HEK293 (cell line): ENCODE results near the gene CYP2C8.
"Not testable (repeated sequence)": the region's sequence is repeated elsewhere in the genome, so short reads cannot be mapped to it uniquely, and the experiment has no call there.

Experiments used
- CTCF ChIA-PET: fragments of 350-600 bp; formaldehyde crosslinking; extraction: SDS; loops from one replicate; lab custom pipeline; 2021; ENCODE audit warnings: antibody characterized with exemption; lab: Yijun Ruan, JAX
- POLR2A ChIA-PET: fragments of 300-600 bp; formaldehyde crosslinking; extraction: SDS; loops from one replicate; lab custom pipeline; 2020; ENCODE audit warnings: antibody characterized with exemption, inconsistent platforms; lab: Yijun Ruan, JAX
- H3K27ac ChIP-seq: fragments of 200-500 bp; sonication (Bioruptor generic); 2 replicates; pipeline ENCODE4 v1.5.1; 2014; ENCODE audit warnings: low read depth, low read length, control low read depth, inconsistent platforms; ENCODE audit errors: extremely low read depth
- H3K36me3 ChIP-seq, 2 experiments: fragments of 200-500 bp in 1 of 2; sonication (Bioruptor generic) in 1 of 2; 1 replicate in 1 of 2; 2 replicates in 1 of 2; pipeline ENCODE4 v1.5.1; 2014 to 2017; ENCODE audit warnings: inconsistent platforms in 2 of 2, low read length in 2 of 2; ENCODE audit not compliant: control insufficient read depth in 2 of 2, insufficient read depth in 1 of 2
- H3K4me1 ChIP-seq: fragments of 200-500 bp; sonication (Bioruptor generic); 2 replicates; pipeline ENCODE4 v1.5.1; 2014; ENCODE audit warnings: mild to moderate bottlenecking, low read length, inconsistent platforms; ENCODE audit not compliant: control insufficient read depth, insufficient read depth
- H3K4me3 ChIP-seq: 2 replicates; pipeline ENCODE4 v1.5.1; 2011; ENCODE audit warnings: low read depth, mild to moderate bottlenecking, control low read depth, low read length, moderate library complexity
- H3K9me3 ChIP-seq: fragments of 200-500 bp; sonication (Bioruptor generic); 2 replicates; pipeline ENCODE4 v1.5.1; 2014; ENCODE audit warnings: low read depth, low read length, inconsistent platforms; ENCODE audit not compliant: control insufficient read depth, insufficient read depth
- BCL11B ChIP-seq: fragments of 450-650 bp; formaldehyde crosslinking; IDR thresholded peaks from 2 replicates; pipeline ENCODE4 v1.5.1; 2016; ENCODE audit warnings: low read depth, missing biosample characterization, missing genetic modification characterization
- KLF16 ChIP-seq: fragments of 450-650 bp; formaldehyde crosslinking; IDR thresholded peaks from 2 replicates; pipeline ENCODE4 v1.5.1; 2017; ENCODE audit warnings: missing biosample characterization, missing genetic modification characterization
- REPIN1 ChIP-seq: fragments of 450-650 bp; formaldehyde crosslinking; IDR thresholded peaks from 2 replicates; pipeline ENCODE4 v1.5.1; 2017; ENCODE audit warnings: missing biosample characterization, missing genetic modification characterization, low read depth
- TRIM28 ChIP-seq: IDR thresholded peaks from 2 replicates; pipeline ENCODE4 v1.6.1; 2011; ENCODE audit warnings: low read length, control low read depth, borderline replicate concordance
- ZBTB1 ChIP-seq: fragments of 450-650 bp; formaldehyde crosslinking; IDR thresholded peaks from 2 replicates; pipeline ENCODE4 v1.5.1; 2016; ENCODE audit warnings: missing biosample characterization, missing genetic modification characterization
- ZFP69B ChIP-seq: fragments of 450-650 bp; formaldehyde crosslinking; IDR thresholded peaks from 2 replicates; pipeline ENCODE4 v1.5.1; 2016; ENCODE audit warnings: missing biosample characterization, missing genetic modification characterization
- ZNF112 ChIP-seq: fragments of 450-650 bp; formaldehyde crosslinking; IDR thresholded peaks from 2 replicates; pipeline ENCODE4 v1.5.0; 2017; ENCODE audit warnings: missing biosample characterization, missing genetic modification characterization
- ZNF140 ChIP-seq: fragments of 450-650 bp; formaldehyde crosslinking; IDR thresholded peaks from 2 replicates; pipeline ENCODE4 v1.5.1; 2016; ENCODE audit warnings: missing biosample characterization, missing genetic modification characterization
- ZNF266 ChIP-seq: fragments of 450-650 bp; formaldehyde crosslinking; IDR thresholded peaks from 2 replicates; pipeline ENCODE4 v1.5.1; 2016; ENCODE audit warnings: missing biosample characterization, missing genetic modification characterization, low read depth
- ZNF311 ChIP-seq: fragments of 450-650 bp; formaldehyde crosslinking; IDR thresholded peaks from 2 replicates; pipeline ENCODE4 v1.5.1; 2017; ENCODE audit warnings: missing biosample characterization, missing genetic modification characterization, borderline replicate concordance
- ZNF560 ChIP-seq: fragments of 450-650 bp; formaldehyde crosslinking; IDR thresholded peaks from 2 replicates; pipeline ENCODE4 v1.5.1; 2017; ENCODE audit warnings: missing biosample characterization, missing genetic modification characterization, borderline replicate concordance
- ZNF660 ChIP-seq: fragments of 450-650 bp; IDR thresholded peaks from 2 replicates; pipeline ENCODE4 v1.5.1; 2018; ENCODE audit warnings: missing biosample characterization, mild to moderate bottlenecking, missing genetic modification characterization
- ZNF777 ChIP-seq: fragments of 450-650 bp; formaldehyde crosslinking; IDR thresholded peaks from 2 replicates; pipeline ENCODE4 v1.5.1; 2017; ENCODE audit warnings: missing biosample characterization, missing genetic modification characterization, borderline replicate concordance
- TF ChIP-seq, protein P1 (sequence below): IDR thresholded peaks from 2 replicates; pipeline ENCODE4 v1.6.1; 2011; ENCODE audit warnings: mild to moderate bottlenecking, low read depth, low read length, borderline replicate concordance
- TF ChIP-seq, protein P2 (sequence below): fragments of 450-650 bp; formaldehyde crosslinking; optimal IDR thresholded peaks from 2 replicates; pipeline ENCODE3; 2016; ENCODE audit warnings: missing biosample characterization, mild to moderate bottlenecking, missing genetic modification characterization
- TF ChIP-seq, protein P3 (sequence below): fragments of 450-650 bp; formaldehyde crosslinking; IDR thresholded peaks from 2 replicates; pipeline ENCODE4 v1.5.1; 2016; ENCODE audit warnings: missing biosample characterization, missing genetic modification characterization
- TF ChIP-seq, protein P4 (sequence below): fragments of 450-650 bp; formaldehyde crosslinking; IDR thresholded peaks from 2 replicates; pipeline ENCODE4 v1.5.1; 2016; ENCODE audit warnings: missing biosample characterization, missing genetic modification characterization, low read depth
- TF ChIP-seq, protein P5 (sequence below): fragments of 450-650 bp; formaldehyde crosslinking; IDR thresholded peaks from 2 replicates; pipeline ENCODE4 v1.5.1; 2016; ENCODE audit warnings: missing biosample characterization, missing genetic modification characterization
- TF ChIP-seq, protein P6 (sequence below): fragments of 450-650 bp; formaldehyde crosslinking; IDR thresholded peaks from 2 replicates; pipeline ENCODE4 v1.5.1; 2016; ENCODE audit warnings: missing biosample characterization, missing genetic modification characterization

The CYP2C8 gene

DNA sequence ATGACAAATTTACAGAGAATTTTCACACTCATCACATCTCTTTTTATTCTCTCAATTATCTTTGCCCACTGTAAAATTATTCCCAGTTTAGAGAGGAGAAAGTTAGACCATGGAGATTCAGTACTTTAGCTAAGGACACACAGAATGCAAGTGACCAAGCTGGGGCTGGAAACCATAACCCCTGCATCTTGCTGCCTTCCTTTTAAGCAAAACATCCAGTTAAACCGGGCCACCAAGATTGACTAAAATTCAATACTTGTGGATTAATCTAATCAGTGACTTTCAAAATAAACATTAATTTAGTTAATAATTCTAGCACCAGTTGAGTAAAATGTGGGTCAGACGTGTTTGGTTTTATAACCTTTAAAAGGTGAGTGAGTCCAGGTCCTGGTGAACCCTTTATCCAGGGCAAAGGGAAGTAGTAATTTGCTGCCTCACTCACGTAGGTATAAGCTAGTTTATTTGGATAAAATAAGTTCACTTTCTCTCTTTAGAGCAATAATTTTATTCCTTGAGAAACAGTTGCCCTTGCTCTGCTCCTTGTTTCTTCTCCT, 1.9 kb upstream of the CYP2C8 start:
- H3K4me1 ChIP-seq = no peaks in the 10 kb centered on the region
- no peak overlapping the region for H3K27ac ChIP-seq
- TF ChIP-seq, protein P1, sequence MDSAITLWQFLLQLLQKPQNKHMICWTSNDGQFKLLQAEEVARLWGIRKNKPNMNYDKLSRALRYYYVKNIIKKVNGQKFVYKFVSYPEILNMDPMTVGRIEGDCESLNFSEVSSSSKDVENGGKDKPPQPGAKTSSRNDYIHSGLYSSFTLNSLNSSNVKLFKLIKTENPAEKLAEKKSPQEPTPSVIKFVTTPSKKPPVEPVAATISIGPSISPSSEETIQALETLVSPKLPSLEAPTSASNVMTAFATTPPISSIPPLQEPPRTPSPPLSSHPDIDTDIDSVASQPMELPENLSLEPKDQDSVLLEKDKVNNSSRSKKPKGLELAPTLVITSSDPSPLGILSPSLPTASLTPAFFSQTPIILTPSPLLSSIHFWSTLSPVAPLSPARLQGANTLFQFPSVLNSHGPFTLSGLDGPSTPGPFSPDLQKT = no peak
- TF ChIP-seq, protein P2, sequence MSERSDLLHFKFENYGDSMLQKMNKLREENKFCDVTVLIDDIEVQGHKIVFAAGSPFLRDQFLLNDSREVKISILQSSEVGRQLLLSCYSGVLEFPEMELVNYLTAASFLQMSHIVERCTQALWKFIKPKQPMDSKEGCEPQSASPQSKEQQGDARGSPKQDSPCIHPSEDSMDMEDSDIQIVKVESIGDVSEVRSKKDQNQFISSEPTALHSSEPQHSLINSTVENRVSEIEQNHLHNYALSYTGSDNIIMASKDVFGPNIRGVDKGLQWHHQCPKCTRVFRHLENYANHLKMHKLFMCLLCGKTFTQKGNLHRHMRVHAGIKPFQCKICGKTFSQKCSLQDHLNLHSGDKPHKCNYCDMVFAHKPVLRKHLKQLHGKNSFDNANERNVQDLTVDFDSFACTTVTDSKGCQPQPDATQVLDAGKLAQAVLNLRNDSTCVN (tag by site-specific recombination) = no peak
- TF ChIP-seq ZBTB1 (tag by site-specific recombination) (no peak), ZNF311 (tag by site-specific recombination) (no peak), ZNF560 (tag by site-specific recombination) (no peak), ZNF660 (no peak), TRIM28 (no peak), BCL11B (tag by site-specific recombination) (no peak), ZFP69B (no peak), KLF16 (tag by site-specific recombination) (no peak), ZNF777 (tag by site-specific recombination) (no peak), ZNF112 (tag by site-specific recombination) (no peak), ZNF266 (no peak), REPIN1 (no peak), ZNF140 (tag by site-specific recombination) (no peak)
- TF ChIP-seq, protein P3, sequence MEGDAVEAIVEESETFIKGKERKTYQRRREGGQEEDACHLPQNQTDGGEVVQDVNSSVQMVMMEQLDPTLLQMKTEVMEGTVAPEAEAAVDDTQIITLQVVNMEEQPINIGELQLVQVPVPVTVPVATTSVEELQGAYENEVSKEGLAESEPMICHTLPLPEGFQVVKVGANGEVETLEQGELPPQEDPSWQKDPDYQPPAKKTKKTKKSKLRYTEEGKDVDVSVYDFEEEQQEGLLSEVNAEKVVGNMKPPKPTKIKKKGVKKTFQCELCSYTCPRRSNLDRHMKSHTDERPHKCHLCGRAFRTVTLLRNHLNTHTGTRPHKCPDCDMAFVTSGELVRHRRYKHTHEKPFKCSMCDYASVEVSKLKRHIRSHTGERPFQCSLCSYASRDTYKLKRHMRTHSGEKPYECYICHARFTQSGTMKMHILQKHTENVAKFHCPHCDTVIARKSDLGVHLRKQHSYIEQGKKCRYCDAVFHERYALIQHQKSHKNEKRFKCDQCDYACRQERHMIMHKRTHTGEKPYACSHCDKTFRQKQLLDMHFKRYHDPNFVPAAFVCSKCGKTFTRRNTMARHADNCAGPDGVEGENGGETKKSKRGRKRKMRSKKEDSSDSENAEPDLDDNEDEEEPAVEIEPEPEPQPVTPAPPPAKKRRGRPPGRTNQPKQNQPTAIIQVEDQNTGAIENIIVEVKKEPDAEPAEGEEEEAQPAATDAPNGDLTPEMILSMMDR (tag by site-specific recombination) = no peak
- TF ChIP-seq, protein P4, sequence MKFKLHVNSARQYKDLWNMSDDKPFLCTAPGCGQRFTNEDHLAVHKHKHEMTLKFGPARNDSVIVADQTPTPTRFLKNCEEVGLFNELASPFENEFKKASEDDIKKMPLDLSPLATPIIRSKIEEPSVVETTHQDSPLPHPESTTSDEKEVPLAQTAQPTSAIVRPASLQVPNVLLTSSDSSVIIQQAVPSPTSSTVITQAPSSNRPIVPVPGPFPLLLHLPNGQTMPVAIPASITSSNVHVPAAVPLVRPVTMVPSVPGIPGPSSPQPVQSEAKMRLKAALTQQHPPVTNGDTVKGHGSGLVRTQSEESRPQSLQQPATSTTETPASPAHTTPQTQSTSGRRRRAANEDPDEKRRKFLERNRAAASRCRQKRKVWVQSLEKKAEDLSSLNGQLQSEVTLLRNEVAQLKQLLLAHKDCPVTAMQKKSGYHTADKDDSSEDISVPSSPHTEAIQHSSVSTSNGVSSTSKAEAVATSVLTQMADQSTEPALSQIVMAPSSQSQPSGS (tag by site-specific recombination) = no peak
- TF ChIP-seq, protein P5, sequence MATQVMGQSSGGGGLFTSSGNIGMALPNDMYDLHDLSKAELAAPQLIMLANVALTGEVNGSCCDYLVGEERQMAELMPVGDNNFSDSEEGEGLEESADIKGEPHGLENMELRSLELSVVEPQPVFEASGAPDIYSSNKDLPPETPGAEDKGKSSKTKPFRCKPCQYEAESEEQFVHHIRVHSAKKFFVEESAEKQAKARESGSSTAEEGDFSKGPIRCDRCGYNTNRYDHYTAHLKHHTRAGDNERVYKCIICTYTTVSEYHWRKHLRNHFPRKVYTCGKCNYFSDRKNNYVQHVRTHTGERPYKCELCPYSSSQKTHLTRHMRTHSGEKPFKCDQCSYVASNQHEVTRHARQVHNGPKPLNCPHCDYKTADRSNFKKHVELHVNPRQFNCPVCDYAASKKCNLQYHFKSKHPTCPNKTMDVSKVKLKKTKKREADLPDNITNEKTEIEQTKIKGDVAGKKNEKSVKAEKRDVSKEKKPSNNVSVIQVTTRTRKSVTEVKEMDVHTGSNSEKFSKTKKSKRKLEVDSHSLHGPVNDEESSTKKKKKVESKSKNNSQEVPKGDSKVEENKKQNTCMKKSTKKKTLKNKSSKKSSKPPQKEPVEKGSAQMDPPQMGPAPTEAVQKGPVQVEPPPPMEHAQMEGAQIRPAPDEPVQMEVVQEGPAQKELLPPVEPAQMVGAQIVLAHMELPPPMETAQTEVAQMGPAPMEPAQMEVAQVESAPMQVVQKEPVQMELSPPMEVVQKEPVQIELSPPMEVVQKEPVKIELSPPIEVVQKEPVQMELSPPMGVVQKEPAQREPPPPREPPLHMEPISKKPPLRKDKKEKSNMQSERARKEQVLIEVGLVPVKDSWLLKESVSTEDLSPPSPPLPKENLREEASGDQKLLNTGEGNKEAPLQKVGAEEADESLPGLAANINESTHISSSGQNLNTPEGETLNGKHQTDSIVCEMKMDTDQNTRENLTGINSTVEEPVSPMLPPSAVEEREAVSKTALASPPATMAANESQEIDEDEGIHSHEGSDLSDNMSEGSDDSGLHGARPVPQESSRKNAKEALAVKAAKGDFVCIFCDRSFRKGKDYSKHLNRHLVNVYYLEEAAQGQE (tag by site-specific recombination) = no peak
- TF ChIP-seq, protein P6, sequence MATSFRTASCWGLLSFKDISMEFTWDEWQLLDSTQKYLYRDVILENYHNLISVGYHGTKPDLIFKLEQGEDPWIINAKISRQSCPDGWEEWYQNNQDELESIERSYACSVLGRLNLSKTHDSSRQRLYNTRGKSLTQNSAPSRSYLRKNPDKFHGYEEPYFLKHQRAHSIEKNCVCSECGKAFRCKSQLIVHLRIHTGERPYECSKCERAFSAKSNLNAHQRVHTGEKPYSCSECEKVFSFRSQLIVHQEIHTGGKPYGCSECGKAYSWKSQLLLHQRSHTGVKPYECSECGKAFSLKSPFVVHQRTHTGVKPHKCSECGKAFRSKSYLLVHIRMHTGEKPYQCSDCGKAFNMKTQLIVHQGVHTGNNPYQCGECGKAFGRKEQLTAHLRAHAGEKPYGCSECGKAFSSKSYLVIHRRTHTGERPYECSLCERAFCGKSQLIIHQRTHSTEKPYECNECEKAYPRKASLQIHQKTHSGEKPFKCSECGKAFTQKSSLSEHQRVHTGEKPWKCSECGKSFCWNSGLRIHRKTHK (tag by site-specific recombination) = no peak
- no peaks in the 10 kb centered on the region for H3K9me3 ChIP-seq
- POLR2A ChIA-PET = no interaction called here
- H3K4me3 ChIP-seq = no peak overlapping the region
- H3K36me3 ChIP-seq = no peaks in the 10 kb centered on the region
- CTCF ChIA-PET = interaction anchor here (0.6 kb wide), 1 partner anchor 572 kb away, joined by 7 read pairs; no protein-coding TSS in a partner anchor

DNA sequence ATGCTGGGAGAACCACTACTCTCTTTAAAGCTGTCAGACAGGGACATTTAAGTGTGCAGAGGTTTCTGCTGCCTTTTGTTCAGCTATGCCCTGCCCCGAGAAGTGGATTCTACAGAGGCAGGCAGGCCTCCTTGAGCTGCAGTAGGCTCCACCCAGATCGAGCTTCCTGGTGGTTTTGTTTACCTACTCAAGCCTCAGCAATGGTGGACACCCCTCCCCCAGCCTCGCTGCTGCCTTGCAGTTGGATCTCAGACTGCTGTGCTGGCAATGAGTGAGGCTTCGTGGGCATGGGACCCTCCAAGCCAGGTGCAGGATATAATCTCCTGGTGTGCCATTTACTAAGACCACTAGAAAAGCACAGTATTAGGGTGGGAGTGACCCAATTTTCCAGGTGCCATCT, 5.2 kb downstream of the CYP2C8 start:
- H3K4me3 ChIP-seq, POLR2A ChIA-PET, H3K9me3 ChIP-seq, CTCF ChIA-PET, H3K27ac ChIP-seq, H3K36me3 ChIP-seq, H3K4me1 ChIP-seq: not testable (repeated sequence)
